GM21390 (cell line): ENCODE data around the gene FNDC11.
"Not testable (repeated sequence)": the region's sequence is repeated elsewhere in the genome, so short reads cannot be mapped to it uniquely, and the experiment has no call there.

ENCODE experiments used
- ATAC-seq: cut with Tn5 transposase; IDR thresholded peaks from one replicate; pipeline ENCODE4 v1.9.1; 2021; ENCODE audit not compliant: unreplicated experiment

FNDC11 gene

GRCh38 chr20:63552481-63553249 is 1.3 kb upstream of the FNDC11 start:
- no peak for ATAC-seq

- no peak for ATAC-seq
These were observed 567 bp upstream of the FNDC11 start for GRCh38 chr20:63553251-63553932.

- ATAC-seq = no peak
These were observed 661 bp downstream of the FNDC11 start for GRCh38 chr20:63554361-63555278.

GRCh38 chr20:63555661-63556381 is 1.9 kb downstream of the FNDC11 start:
- no peak for ATAC-seq

GRCh38 chr20:63556873-63557478 is 3.0 kb downstream of the FNDC11 start:
- no peak for ATAC-seq

GRCh38 chr20:63557481-63557891 is 3.5 kb downstream of the FNDC11 start:
- no peak for ATAC-seq

GRCh38 chr20:63558804-63559484 is 5.0 kb downstream of the FNDC11 start:
- ATAC-seq = no peak

GRCh38 chr20:63559485-63560332 is 5.8 kb downstream of the FNDC11 start:
- not testable (repeated sequence) for ATAC-seq

- ATAC-seq = no peak
These were observed 6.4 kb downstream of the FNDC11 start for GRCh38 chr20:63560333-63560805.

GRCh38 chr20:63560856-63561609 is 7.1 kb downstream of the FNDC11 start:
- ATAC-seq = no peak

GRCh38 chr20:63561624-63562396 is 7.9 kb downstream of the FNDC11 start:
- ATAC-seq = no peak

- no peak for ATAC-seq
These were observed 8.7 kb downstream of the FNDC11 start for GRCh38 chr20:63562461-63563224.

- ATAC-seq = no peak
These were observed 9.4 kb downstream of the FNDC11 start for GRCh38 chr20:63563225-63563935.

GRCh38 chr20:63564036-63564810 is 10.3 kb downstream of the FNDC11 start:
- no peak for ATAC-seq
